Subcutaneous abdominal adipose tissue (tissue), 5 donors: ENCODE data around the gene PSMD5.

Source experiments
- H3K27ac ChIP-seq: one replicate; pipeline ENCODE4 v1.7.0; 2013; ENCODE audit warnings: low read depth, mild to moderate bottlenecking, inconsistent platforms, low read length, moderate library complexity
- H3K27me3 ChIP-seq, 5 donors: one replicate each; pipeline ENCODE4 v1.7.0; 2013; ENCODE audit warnings: low read length in 5 of 5, inconsistent platforms in 1 of 5; ENCODE audit not compliant: control insufficient read depth in 5 of 5, insufficient read depth in 4 of 5
- H3K36me3 ChIP-seq, 5 donors: one replicate each; pipeline ENCODE4 v1.7.0; 2013; ENCODE audit warnings: low read length in 5 of 5; ENCODE audit not compliant: control insufficient read depth in 5 of 5, insufficient read depth in 5 of 5
- H3K4me1 ChIP-seq, 5 donors: one replicate each; pipeline ENCODE4 v1.7.0; 2013; ENCODE audit warnings: low read length in 5 of 5, mild to moderate bottlenecking in 3 of 5, moderate library complexity in 1 of 5; ENCODE audit not compliant: control insufficient read depth in 5 of 5, insufficient read depth in 5 of 5
- H3K4me3 ChIP-seq, 5 donors: one replicate each; pipeline ENCODE4 v1.7.0; 2013; ENCODE audit warnings: low read length in 5 of 5, low read depth in 1 of 5
- H3K9ac ChIP-seq, 5 donors: one replicate each; pipeline ENCODE4 v1.7.0; 2013; ENCODE audit warnings: low read length in 5 of 5, mild to moderate bottlenecking in 4 of 5, moderate library complexity in 3 of 5
- H3K9me3 ChIP-seq, 5 donors: one replicate each; pipeline ENCODE4 v1.7.0; 2013; ENCODE audit warnings: low read length in 5 of 5; ENCODE audit not compliant: control insufficient read depth in 5 of 5
- donor health status: healthy.
- donor health status: healthy.
- donor health status: healthy.
- donor health status: healthy.
- donor health status: healthy.

PSMD5 gene

DNA sequence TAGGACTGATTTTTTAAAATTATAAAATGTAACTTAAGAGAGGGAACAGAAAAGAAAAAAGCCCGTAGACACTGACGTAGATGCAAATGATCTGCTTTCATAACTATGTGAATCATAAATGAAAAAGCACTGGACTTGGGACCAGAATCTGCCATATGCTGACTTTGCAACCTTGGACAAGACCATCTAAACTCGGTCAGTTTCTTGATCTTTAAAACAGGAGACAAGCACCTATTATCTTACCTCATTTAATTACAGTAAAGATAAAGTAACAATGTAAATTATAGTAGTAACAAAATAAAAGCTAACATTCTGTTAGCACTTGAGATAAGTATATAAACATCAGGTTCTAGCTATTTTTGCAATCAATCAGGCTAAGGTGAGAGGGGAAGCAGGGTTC, 69.5 kb downstream of the PSMD5 start:
- H3K36me3 ChIP-seq = peaks cover 49 to 80% (median 59%) of the 10 kb centered on the region in 5 donors
- H3K9ac ChIP-seq = no peak overlapping the region
- H3K4me1 ChIP-seq = no peaks in the 10 kb centered on the region
- H3K4me3 ChIP-seq = no peak overlapping the region
- no peaks in the 10 kb centered on the region for H3K27me3 ChIP-seq
- no peak overlapping the region for H3K27ac ChIP-seq
- H3K9me3 ChIP-seq = no peaks in the 10 kb centered on the region

DNA sequence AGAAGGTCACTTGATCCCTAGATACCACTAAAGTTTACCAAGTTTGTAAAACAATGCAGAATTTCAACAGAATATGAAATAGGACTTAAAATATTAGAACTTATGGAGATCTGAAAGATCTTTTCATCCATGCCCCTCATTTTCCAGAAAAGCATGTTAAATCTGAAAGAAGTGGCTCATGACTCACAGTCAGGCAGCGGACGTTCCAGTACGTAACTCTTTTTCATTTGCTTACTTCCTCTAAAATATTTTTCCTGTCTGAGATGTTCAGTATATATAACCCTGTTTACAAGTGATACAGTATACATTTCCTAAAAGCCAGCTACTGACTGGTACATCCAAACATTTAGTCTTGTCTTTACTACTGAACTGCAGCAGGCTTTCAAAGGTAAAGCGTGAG, 71.8 kb downstream of the PSMD5 start:
- no peaks in the 10 kb centered on the region for H3K27me3 ChIP-seq
- peaks cover 53 to 83% (median 60%) of the 10 kb centered on the region in 5 donors for H3K36me3 ChIP-seq
- no peak overlapping the region for H3K9ac ChIP-seq
- H3K4me3 ChIP-seq = no peak overlapping the region
- H3K9me3 ChIP-seq = no peaks in the 10 kb centered on the region
- no peaks in the 10 kb centered on the region for H3K4me1 ChIP-seq
- H3K27ac ChIP-seq = no peak overlapping the region

DNA sequence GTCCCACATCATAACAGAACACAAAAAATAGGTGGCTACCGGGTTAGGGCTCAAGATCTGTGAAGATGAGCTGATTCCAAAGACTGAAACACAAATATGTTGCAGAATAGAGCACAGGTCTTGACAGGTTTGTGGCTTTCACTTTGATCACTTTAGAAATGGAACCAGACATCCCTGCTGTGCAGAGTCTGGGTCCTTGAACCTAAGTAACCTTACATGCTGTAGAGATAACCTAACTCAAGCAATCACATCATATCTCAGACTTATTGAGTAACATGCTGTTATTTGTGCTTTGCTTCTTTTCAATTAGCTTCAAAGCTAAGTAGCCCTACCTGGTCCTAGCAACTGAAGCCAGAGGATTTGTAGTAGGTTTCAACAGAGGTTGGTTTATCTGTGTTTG, 73.8 kb downstream of the PSMD5 start:
- Histone ChIP-seq H3K36me3 (peaks cover 46 to 83% (median 62%) of the 10 kb centered on the region in 5 donors), H3K27ac (no peak overlapping the region)

DNA sequence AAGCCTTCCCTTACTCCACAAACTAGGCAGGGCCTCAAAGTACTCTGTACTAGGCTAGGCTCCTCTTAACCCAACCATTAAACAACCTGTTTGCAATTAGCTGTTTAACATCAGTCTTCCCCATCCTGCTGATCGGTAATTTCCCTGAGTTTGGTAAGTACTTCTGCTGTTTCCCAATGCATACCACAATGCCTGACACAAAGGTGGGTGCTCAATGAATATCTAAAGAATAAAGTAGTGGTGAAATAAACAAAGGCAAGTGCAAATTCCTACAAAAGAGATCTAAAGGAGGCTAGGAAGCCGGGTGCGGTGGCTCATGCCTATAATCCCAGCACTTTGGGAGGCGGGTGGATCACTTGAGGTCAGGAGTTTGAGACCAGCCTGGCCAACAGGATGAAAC, 74.5 kb downstream of the PSMD5 start:
- H3K36me3 ChIP-seq = peaks cover 48 to 84% (median 65%) of the 10 kb centered on the region in 5 donors

More for the DNA sequence above, 73.8 kb downstream of the PSMD5 start:
- no peak overlapping the region for H3K9ac ChIP-seq
- no peaks in the 10 kb centered on the region for H3K4me1 ChIP-seq
- no peak overlapping the region for H3K4me3 ChIP-seq
- H3K27me3 ChIP-seq = no peaks in the 10 kb centered on the region
- H3K9me3 ChIP-seq = no peaks in the 10 kb centered on the region

DNA sequence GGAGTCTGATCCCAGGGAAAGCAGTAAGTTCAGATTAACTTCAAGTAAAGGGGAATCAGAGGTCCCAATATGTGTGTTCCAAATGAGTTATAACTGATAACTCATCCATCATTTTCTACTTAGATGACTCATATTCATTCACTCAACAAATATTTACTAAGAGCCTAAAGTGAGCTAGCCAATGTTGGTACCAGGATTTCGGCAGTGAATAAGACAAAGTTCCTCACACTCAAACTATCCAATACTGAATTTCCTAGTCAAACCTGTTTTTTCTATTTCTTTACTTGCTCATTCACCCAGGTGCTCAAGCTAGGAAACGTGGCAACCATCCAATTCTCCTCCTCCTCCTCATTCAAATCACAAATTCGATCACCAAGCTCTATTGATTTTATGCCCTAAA, 75.3 kb downstream of the PSMD5 start:
- no peaks in the 10 kb centered on the region for H3K27me3 ChIP-seq
- H3K36me3 ChIP-seq = peaks cover 48 to 86% (median 71%) of the 10 kb centered on the region in 5 donors
- H3K4me1 ChIP-seq = no peaks in the 10 kb centered on the region
- H3K4me3 ChIP-seq = no peak overlapping the region
- no peak overlapping the region for H3K27ac ChIP-seq
- no peak overlapping the region for H3K9ac ChIP-seq
- H3K9me3 ChIP-seq = no peaks in the 10 kb centered on the region

More for the DNA sequence above, 74.5 kb downstream of the PSMD5 start:
- Histone ChIP-seq H3K9ac (no peak overlapping the region), H3K27me3 (no peaks in the 10 kb centered on the region), H3K4me3 (no peak overlapping the region), H3K9me3 (no peaks in the 10 kb centered on the region), H3K4me1 (no peaks in the 10 kb centered on the region), H3K27ac (no peak overlapping the region)
